GM18861 (cell line): ENCODE data around the gene MRPL14.
A peak's percentile ranks its signal among the peaks of the same experiment; 100 is the strongest.
"Not testable (repeated sequence)": the region's sequence is repeated elsewhere in the genome, so short reads cannot be mapped to it uniquely, and the experiment has no call there.

Experiments used
- ATAC-seq: cut with Tn5 transposase; IDR thresholded peaks from one replicate; pipeline ENCODE4 v1.9.1; 2021; ENCODE audit not compliant: unreplicated experiment

MRPL14 gene

GRCh38 chr6:44102527-44102926, 24.7 kb downstream of the MRPL14 start:
- no peak for ATAC-seq

- no peak for ATAC-seq
Observed at GRCh38 chr6:44101832-44102231, 25.4 kb downstream of the MRPL14 start.

- no peak for ATAC-seq
Observed at GRCh38 chr6:44100088-44100550, 27.1 kb downstream of the MRPL14 start.

GRCh38 chr6:44099192-44099591, 28.1 kb downstream of the MRPL14 start:
- no peak for ATAC-seq

GRCh38 chr6:44097782-44098317, 29.4 kb downstream of the MRPL14 start:
- no peak for ATAC-seq

GRCh38 chr6:44096612-44097011, 30.6 kb downstream of the MRPL14 start:
- ATAC-seq: peak; percentile 49

- not testable (repeated sequence) for ATAC-seq
Observed at GRCh38 chr6:44095243-44095623, 32.0 kb downstream of the MRPL14 start.

GRCh38 chr6:44094403-44095242, 32.6 kb downstream of the MRPL14 start:
- ATAC-seq: no peak

GRCh38 chr6:44093750-44094402, 33.4 kb downstream of the MRPL14 start:
- no peak for ATAC-seq

- ATAC-seq: no peak
Observed at GRCh38 chr6:44093066-44093465, 34.2 kb downstream of the MRPL14 start.

GRCh38 chr6:44091981-44092884, 35.0 kb downstream of the MRPL14 start:
- ATAC-seq: no peak

- ATAC-seq: not testable (repeated sequence)
Observed at GRCh38 chr6:44091356-44091755, 35.9 kb downstream of the MRPL14 start.

- ATAC-seq: no peak
Observed at GRCh38 chr6:44090465-44090864, 36.8 kb downstream of the MRPL14 start.

- ATAC-seq: no peak
Observed at GRCh38 chr6:44088827-44089590, 38.2 kb downstream of the MRPL14 start.

GRCh38 chr6:44087623-44088022, 39.6 kb downstream of the MRPL14 start:
- no peak for ATAC-seq

GRCh38 chr6:44086931-44087574, 40.2 kb downstream of the MRPL14 start:
- no peak for ATAC-seq

- ATAC-seq: no peak
Observed at GRCh38 chr6:44085219-44085618, 42.0 kb downstream of the MRPL14 start.

- no peak for ATAC-seq
Observed at GRCh38 chr6:44084231-44085014, 42.8 kb downstream of the MRPL14 start.

GRCh38 chr6:44082872-44083321, 44.4 kb downstream of the MRPL14 start:
- no peak for ATAC-seq
